GM19468 (cell line): ENCODE data around the gene SCAP.

Experiments
- ATAC-seq: cut with Tn5 transposase; IDR thresholded peaks from one replicate; pipeline ENCODE4 v1.9.1; 2021; ENCODE audit warnings: mild to moderate bottlenecking, moderate library complexity, moderate number of reproducible peaks; ENCODE audit not compliant: unreplicated experiment; ENCODE audit errors: extremely low read depth

SCAP gene

GRCh38 chr3:47404955-47405790 is 70.6 kb downstream of the SCAP start:
- no peak for ATAC-seq

GRCh38 chr3:47404431-47404876 is 71.3 kb downstream of the SCAP start:
- ATAC-seq, result no peak

GRCh38 chr3:47399531-47400270 is 76.0 kb downstream of the SCAP start:
- ATAC-seq, result no peak

GRCh38 chr3:47399016-47399415 is 76.7 kb downstream of the SCAP start:
- no peak for ATAC-seq

- no peak for ATAC-seq
Measured at GRCh38 chr3:47398228-47398627, 77.5 kb downstream of the SCAP start.

GRCh38 chr3:47394881-47395280 is 80.9 kb downstream of the SCAP start:
- no peak for ATAC-seq

- ATAC-seq, result no peak
Measured at GRCh38 chr3:47394140-47394870, 81.4 kb downstream of the SCAP start.

- no peak for ATAC-seq
Measured at GRCh38 chr3:47392933-47393332, 82.8 kb downstream of the SCAP start.

- ATAC-seq, result no peak
Measured at GRCh38 chr3:47385796-47386195, 89.9 kb downstream of the SCAP start.

GRCh38 chr3:47385007-47385406 is 90.7 kb downstream of the SCAP start:
- ATAC-seq, result no peak

GRCh38 chr3:47384425-47384824 is 91.3 kb downstream of the SCAP start:
- no peak for ATAC-seq

GRCh38 chr3:47381317-47382157 is 94.2 kb downstream of the SCAP start:
- peak; percentile 40 for ATAC-seq

- peak; percentile 57 for ATAC-seq
Measured at GRCh38 chr3:47380601-47381316, 95.0 kb downstream of the SCAP start, which contains the start of gene PTPN23. Gene PTPN23 (plus strand): TSS chr3:47381021. CDS start chr3:47381097, 76 bp downstream.

- ATAC-seq, result no peak
Measured at GRCh38 chr3:47380026-47380600, 95.6 kb downstream of the SCAP start.

GRCh38 chr3:47379411-47379899 is 96.3 kb downstream of the SCAP start:
- ATAC-seq, result no peak

- no peak for ATAC-seq
Measured at GRCh38 chr3:47378869-47379268, 96.9 kb downstream of the SCAP start.

- ATAC-seq, result no peak
Measured at GRCh38 chr3:47377186-47377585, 98.6 kb downstream of the SCAP start.

- ATAC-seq, result no peak
Measured at GRCh38 chr3:47376393-47376792, 99.3 kb downstream of the SCAP start.

GRCh38 chr3:47374587-47374986 is 101.2 kb downstream of the SCAP start:
- ATAC-seq, result no peak
